ENCODE results near the gene COX8C. TPM values are rescaled to one million over a fixed set of nuclear protein-coding genes. Genes with fewer than 3 reads are reported as not detected.

COX8C gene
- total RNA-seq (not detected), polyA plus RNA-seq (ENCODE audit: insufficient read length in 2 of 2) (under 1 TPM in 1 of 2 donors, not detected in 1; 0.30 TPM)
- long read RNA-seq, donor 1, result 0 reads
- long read RNA-seq, donor 2, result 0 reads
- long read RNA-seq, donor 3, result 0 reads
- long read RNA-seq, donor 4, result 0 reads

GRCh38 chr14:93346926-93347721 is at the start of gene COX8C:
TSS of gene COX8C (plus strand) at chr14:93347182. CDS start at chr14:93347269, 87 bp downstream.
- H3K4me3 ChIP-seq (ENCODE audit: low read depth, low read length), result no peak within 1 kb of the TSS
- no peaks in the 10 kb centered on the region for H3K9me3 ChIP-seq (ENCODE audit: control insufficient read depth, insufficient read depth, low read length)
- H3K4me1 ChIP-seq (ENCODE audit: control insufficient read depth, insufficient read depth, low read length), result no peaks in the 10 kb centered on the region
- DNase-seq (ENCODE audit: low read depth in 4 of 6, low spot score in 6 of 6), result no peak
- H3K27me3 ChIP-seq (ENCODE audit: control insufficient read depth, insufficient read depth, low read length), result no peaks in the 10 kb centered on the region
- no peaks in the 10 kb centered on the region for H3K36me3 ChIP-seq (ENCODE audit: control insufficient read depth, insufficient read depth, low read length)
- WGBS (ENCODE audit: insufficient coverage), result 96% methylated on average over 58 of the region's 60 CpGs
- no peak within 1 kb of the TSS for H3K27ac ChIP-seq (ENCODE audit: low read depth, low read length)

GRCh38 chr14:93299416-93299815 is 47.6 kb upstream of the COX8C start:
- no CpG with 5 or more reads among the region's 3 CpGs for WGBS (ENCODE audit: insufficient coverage)
- H3K27ac ChIP-seq (ENCODE audit: low read depth, low read length), result no peak overlapping the region
- H3K4me1 ChIP-seq (ENCODE audit: control insufficient read depth, insufficient read depth, low read length), result no peaks in the 10 kb centered on the region
- no peaks in the 10 kb centered on the region for H3K9me3 ChIP-seq (ENCODE audit: control insufficient read depth, insufficient read depth, low read length)
- H3K27me3 ChIP-seq (ENCODE audit: control insufficient read depth, insufficient read depth, low read length), result no peaks in the 10 kb centered on the region
- DNase-seq (ENCODE audit: low read depth in 4 of 6, low spot score in 6 of 6), result no peak
- no peak overlapping the region for H3K4me3 ChIP-seq (ENCODE audit: low read depth, low read length)
- no peaks in the 10 kb centered on the region for H3K36me3 ChIP-seq (ENCODE audit: control insufficient read depth, insufficient read depth, low read length)

GRCh38 chr14:93299866-93300265 is 47.1 kb upstream of the COX8C start:
- WGBS (ENCODE audit: insufficient coverage), result 100% methylated on average over 1 of the region's 6 CpGs
- Histone ChIP-seq H3K4me3 (ENCODE audit: low read depth, low read length) (no peak overlapping the region), H3K9me3 (ENCODE audit: control insufficient read depth, insufficient read depth, low read length) (no peaks in the 10 kb centered on the region), H3K36me3 (ENCODE audit: control insufficient read depth, insufficient read depth, low read length) (no peaks in the 10 kb centered on the region), H3K27ac (ENCODE audit: low read depth, low read length) (no peak overlapping the region), H3K27me3 (ENCODE audit: control insufficient read depth, insufficient read depth, low read length) (no peaks in the 10 kb centered on the region), H3K4me1 (ENCODE audit: control insufficient read depth, insufficient read depth, low read length) (no peaks in the 10 kb centered on the region)
- DNase-seq (ENCODE audit: low read depth in 4 of 6, low spot score in 6 of 6), result no peak

GRCh38 chr14:93301821-93302447 is 45.0 kb upstream of the COX8C start:
- 67% methylated on average over 4 of the region's 6 CpGs for WGBS (ENCODE audit: insufficient coverage)
- DNase-seq (ENCODE audit: low read depth in 4 of 6, low spot score in 6 of 6), result no peak
- no peaks in the 10 kb centered on the region for H3K4me1 ChIP-seq (ENCODE audit: control insufficient read depth, insufficient read depth, low read length)
- no peaks in the 10 kb centered on the region for H3K27me3 ChIP-seq (ENCODE audit: control insufficient read depth, insufficient read depth, low read length)
- H3K27ac ChIP-seq (ENCODE audit: low read depth, low read length), result no peak overlapping the region
- H3K36me3 ChIP-seq (ENCODE audit: control insufficient read depth, insufficient read depth, low read length), result no peaks in the 10 kb centered on the region
- no peak overlapping the region for H3K4me3 ChIP-seq (ENCODE audit: low read depth, low read length)
- H3K9me3 ChIP-seq (ENCODE audit: control insufficient read depth, insufficient read depth, low read length), result no peaks in the 10 kb centered on the region

- Histone ChIP-seq H3K4me1 (ENCODE audit: control insufficient read depth, insufficient read depth, low read length) (no peaks in the 10 kb centered on the region), H3K27me3 (ENCODE audit: control insufficient read depth, insufficient read depth, low read length) (no peaks in the 10 kb centered on the region), H3K27ac (ENCODE audit: low read depth, low read length) (no peak overlapping the region)
Observed at GRCh38 chr14:93302688-93303581, 44.0 kb upstream of the COX8C start.

GRCh38 chr14:93303659-93304058 is 43.3 kb upstream of the COX8C start:
- peak in 1 of 6 donors; percentile 2 for DNase-seq (ENCODE audit: low read depth in 4 of 6, low spot score in 6 of 6)

More at GRCh38 chr14:93302688-93303581, 44.0 kb upstream of the COX8C start:
- no peaks in the 10 kb centered on the region for H3K36me3 ChIP-seq (ENCODE audit: control insufficient read depth, insufficient read depth, low read length)
- no peaks in the 10 kb centered on the region for H3K9me3 ChIP-seq (ENCODE audit: control insufficient read depth, insufficient read depth, low read length)
- DNase-seq (ENCODE audit: low read depth in 4 of 6, low spot score in 6 of 6), result no peak
- 82% methylated on average over 4 of the region's 12 CpGs for WGBS (ENCODE audit: insufficient coverage)
- H3K4me3 ChIP-seq (ENCODE audit: low read depth, low read length), result no peak overlapping the region

GRCh38 chr14:93304771-93305170 is 42.2 kb upstream of the COX8C start:
- Histone ChIP-seq H3K36me3 (ENCODE audit: control insufficient read depth, insufficient read depth, low read length) (no peaks in the 10 kb centered on the region), H3K9me3 (ENCODE audit: control insufficient read depth, insufficient read depth, low read length) (no peaks in the 10 kb centered on the region), H3K4me3 (ENCODE audit: low read depth, low read length) (no peak overlapping the region), H3K27ac (ENCODE audit: low read depth, low read length) (no peak overlapping the region), H3K27me3 (ENCODE audit: control insufficient read depth, insufficient read depth, low read length) (no peaks in the 10 kb centered on the region), H3K4me1 (ENCODE audit: control insufficient read depth, insufficient read depth, low read length) (no peaks in the 10 kb centered on the region)
- no peak for DNase-seq (ENCODE audit: low read depth in 4 of 6, low spot score in 6 of 6)
- no CpG with 5 or more reads among the region's 1 CpG for WGBS (ENCODE audit: insufficient coverage)

More at GRCh38 chr14:93303659-93304058, 43.3 kb upstream of the COX8C start:
- no peak overlapping the region for H3K27ac ChIP-seq (ENCODE audit: low read depth, low read length)
- H3K4me3 ChIP-seq (ENCODE audit: low read depth, low read length), result no peak overlapping the region
- no peaks in the 10 kb centered on the region for H3K36me3 ChIP-seq (ENCODE audit: control insufficient read depth, insufficient read depth, low read length)
- no peaks in the 10 kb centered on the region for H3K27me3 ChIP-seq (ENCODE audit: control insufficient read depth, insufficient read depth, low read length)
- H3K9me3 ChIP-seq (ENCODE audit: control insufficient read depth, insufficient read depth, low read length), result no peaks in the 10 kb centered on the region
- no peaks in the 10 kb centered on the region for H3K4me1 ChIP-seq (ENCODE audit: control insufficient read depth, insufficient read depth, low read length)
- WGBS (ENCODE audit: insufficient coverage), result 86% methylated on average over 1 of the region's 3 CpGs

- DNase-seq (ENCODE audit: low read depth in 4 of 6, low spot score in 6 of 6), result no peak
- H3K4me3 ChIP-seq (ENCODE audit: low read depth, low read length), result no peak overlapping the region
- WGBS (ENCODE audit: insufficient coverage), result 96% methylated on average over 2 of the region's 6 CpGs
- no peak overlapping the region for H3K27ac ChIP-seq (ENCODE audit: low read depth, low read length)
- H3K27me3 ChIP-seq (ENCODE audit: control insufficient read depth, insufficient read depth, low read length), result no peaks in the 10 kb centered on the region
- H3K36me3 ChIP-seq (ENCODE audit: control insufficient read depth, insufficient read depth, low read length), result no peaks in the 10 kb centered on the region
- no peaks in the 10 kb centered on the region for H3K9me3 ChIP-seq (ENCODE audit: control insufficient read depth, insufficient read depth, low read length)
- no peaks in the 10 kb centered on the region for H3K4me1 ChIP-seq (ENCODE audit: control insufficient read depth, insufficient read depth, low read length)
Observed at GRCh38 chr14:93305725-93306418, 41.1 kb upstream of the COX8C start.

- Histone ChIP-seq H3K9me3 (ENCODE audit: control insufficient read depth, insufficient read depth, low read length) (no peaks in the 10 kb centered on the region), H3K36me3 (ENCODE audit: control insufficient read depth, insufficient read depth, low read length) (no peaks in the 10 kb centered on the region), H3K27ac (ENCODE audit: low read depth, low read length) (no peak overlapping the region), H3K27me3 (ENCODE audit: control insufficient read depth, insufficient read depth, low read length) (no peaks in the 10 kb centered on the region), H3K4me1 (ENCODE audit: control insufficient read depth, insufficient read depth, low read length) (no peaks in the 10 kb centered on the region), H3K4me3 (ENCODE audit: low read depth, low read length) (no peak overlapping the region)
- no peak for DNase-seq (ENCODE audit: low read depth in 4 of 6, low spot score in 6 of 6)
Observed at GRCh38 chr14:93306812-93307211, 40.2 kb upstream of the COX8C start.
